H9 (cell line): ENCODE data around the gene TAAR8. TPM values are rescaled to one million over a fixed set of nuclear protein-coding genes. Genes with fewer than 3 reads are reported as not detected.

ENCODE experiments used
- DNase-seq: peaks from one replicate; pipeline ENCODE4 v3.0.0-alpha.2; 2017
- H2AFZ ChIP-seq: one replicate; pipeline ENCODE4 v1.6.1; 2013; ENCODE audit warnings: mild to moderate bottlenecking, low read length, control low read depth, moderate library complexity
- H2AK5ac ChIP-seq: 2 replicates; pipeline ENCODE4 v1.6.1; 2013; ENCODE audit warnings: low read length, control low read depth, mixed read lengths; ENCODE audit not compliant: insufficient read length
- H2BK120ac ChIP-seq: one replicate; pipeline ENCODE4 v1.6.1; 2013; ENCODE audit warnings: low read depth, mild to moderate bottlenecking, low read length, control low read depth, inconsistent platforms; ENCODE audit not compliant: poor library complexity, severe bottlenecking
- H2BK12ac ChIP-seq: 2 replicates; pipeline ENCODE4 v1.6.1; 2013; ENCODE audit warnings: low read length, control low read depth, mixed read lengths, low read depth; ENCODE audit not compliant: insufficient read length
- H2BK15ac ChIP-seq: 2 replicates; pipeline ENCODE4 v1.6.1; 2013; ENCODE audit warnings: low read depth, low read length, control low read depth
- H2BK20ac ChIP-seq: one replicate; pipeline ENCODE4 v1.6.1; 2013; ENCODE audit warnings: low read depth, mild to moderate bottlenecking, low read length, control low read depth, inconsistent platforms; ENCODE audit not compliant: poor library complexity, severe bottlenecking
- H2BK5ac ChIP-seq: 2 replicates; pipeline ENCODE4 v1.6.1; 2013; ENCODE audit warnings: low read length, control low read depth, mixed read lengths; ENCODE audit not compliant: insufficient read length
- H3K14ac ChIP-seq: 2 replicates; pipeline ENCODE4 v1.6.1; 2013; ENCODE audit warnings: low read length, control low read depth; ENCODE audit not compliant: insufficient read depth
- H3K18ac ChIP-seq: 2 replicates; pipeline ENCODE4 v1.6.1; 2013; ENCODE audit warnings: low read depth, mild to moderate bottlenecking, mixed read lengths, low read length, control low read depth; ENCODE audit not compliant: insufficient read length
- H3K23ac ChIP-seq: 2 replicates; pipeline ENCODE4 v1.6.1; 2013; ENCODE audit warnings: low read length, control low read depth, mixed read lengths, low read depth; ENCODE audit not compliant: insufficient read length
- H3K23me2 ChIP-seq: 2 replicates; pipeline ENCODE4 v1.6.1; 2013; ENCODE audit warnings: low read depth, mild to moderate bottlenecking, mixed read lengths, low read length, control low read depth; ENCODE audit not compliant: insufficient read length, poor library complexity, severe bottlenecking
- H3K27ac ChIP-seq: 2 replicates; pipeline ENCODE4 v1.5.1; 2013; ENCODE audit warnings: low read length, control low read depth, mixed read lengths, low read depth; ENCODE audit not compliant: insufficient read length
- H3K27me3 ChIP-seq: 2 replicates; pipeline ENCODE4 v1.6.1; 2013; ENCODE audit warnings: low read length, control low read depth, inconsistent platforms; ENCODE audit not compliant: insufficient read depth
- H3K4ac ChIP-seq: 2 replicates; pipeline ENCODE4 v1.6.1; 2013; ENCODE audit warnings: low read depth, mild to moderate bottlenecking, control low read depth, inconsistent platforms, low read length, moderate library complexity
- H3K4me1 ChIP-seq: 2 replicates; pipeline ENCODE4 v1.6.1; 2013; ENCODE audit warnings: low read length, control low read depth, inconsistent platforms; ENCODE audit not compliant: insufficient read depth
- H3K4me2 ChIP-seq: 2 replicates; pipeline ENCODE4 v1.6.1; 2013; ENCODE audit warnings: low read length, control low read depth, mixed read lengths; ENCODE audit not compliant: insufficient read length, insufficient read depth
- H3K56ac ChIP-seq: 2 replicates; pipeline ENCODE4 v1.6.1; 2013; ENCODE audit warnings: low read depth, mild to moderate bottlenecking, mixed read lengths, low read length, control low read depth; ENCODE audit not compliant: insufficient read length
- H3K79me1 ChIP-seq: 2 replicates; pipeline ENCODE4 v1.6.1; 2013; ENCODE audit warnings: low read depth, mild to moderate bottlenecking, moderate library complexity, low read length, control low read depth, inconsistent platforms; ENCODE audit not compliant: insufficient read depth, poor library complexity, severe bottlenecking
- H3K79me2 ChIP-seq: 2 replicates; pipeline ENCODE4 v1.6.1; 2013; ENCODE audit warnings: low read length, control low read depth, inconsistent platforms; ENCODE audit not compliant: insufficient read depth
- H3K9ac ChIP-seq: 2 replicates; pipeline ENCODE4 v1.6.1; 2013; ENCODE audit warnings: low read length, control low read depth, mixed read lengths; ENCODE audit not compliant: insufficient read length; ENCODE audit errors: extremely low read depth
- H3K9me3 ChIP-seq: one replicate; pipeline ENCODE4 v1.6.1; 2013; ENCODE audit warnings: low read depth, low read length, inconsistent platforms; ENCODE audit not compliant: control insufficient read depth
- H3T11ph ChIP-seq: one replicate; pipeline ENCODE4 v1.6.1; 2013; ENCODE audit warnings: mild to moderate bottlenecking, low read length, control low read depth, inconsistent platforms
- H4K20me1 ChIP-seq: one replicate; pipeline ENCODE4 v1.6.1; 2013; ENCODE audit not compliant: control insufficient read depth, insufficient read length, insufficient read depth
- H4K5ac ChIP-seq: 2 replicates; pipeline ENCODE4 v1.6.1; 2013; ENCODE audit warnings: low read depth, mild to moderate bottlenecking, mixed read lengths, low read length, control low read depth; ENCODE audit not compliant: insufficient read length
- H4K8ac ChIP-seq: replicated peaks from 2 replicates; pipeline ENCODE4 v1.6.1; 2013; ENCODE audit warnings: low read length, control low read depth, mixed read lengths, low read depth; ENCODE audit not compliant: insufficient read length
- H4K91ac ChIP-seq: 2 replicates; pipeline ENCODE4 v1.6.1; 2013; ENCODE audit warnings: low read depth, mild to moderate bottlenecking, moderate library complexity, mixed read lengths, low read length, control low read depth; ENCODE audit not compliant: insufficient read length
- H3K27ac Mint-ChIP-seq, 3 experiments: 2 replicates in 2 of 3; 3 replicates in 1 of 3; pipeline ENCODE4 v1.8.0; 2020 to 2021; ENCODE audit warnings: mixed read lengths in 3 of 3, mild to moderate bottlenecking in 1 of 3, moderate library complexity in 1 of 3
- H3K27me3 Mint-ChIP-seq: 2 replicates; pipeline ENCODE4 v1.8.0; 2021; ENCODE audit warnings: low read depth, mild to moderate bottlenecking, moderate library complexity, mixed read lengths
- H3K36me3 Mint-ChIP-seq, 3 experiments: 2 replicates in 2 of 3; 3 replicates in 1 of 3; pipeline ENCODE4 v1.8.0; 2020 to 2021; ENCODE audit warnings: low read depth in 3 of 3, mixed read lengths in 3 of 3; ENCODE audit not compliant: insufficient read depth in 1 of 3
- H3K4me1 Mint-ChIP-seq, 2 experiments: 2 replicates each; pipeline ENCODE4 v1.8.0; 2020; ENCODE audit warnings: mixed read lengths in 2 of 2
- H3K4me3 Mint-ChIP-seq, 2 experiments: 2 replicates in 1 of 2; 3 replicates in 1 of 2; pipeline ENCODE4 v1.8.0; 2020 to 2021; ENCODE audit warnings: mild to moderate bottlenecking in 2 of 2, mixed read lengths in 2 of 2, moderate library complexity in 1 of 2
- H3K9me3 Mint-ChIP-seq, 2 experiments: 2 replicates in 1 of 2; 3 replicates in 1 of 2; pipeline ENCODE4 v1.8.0; 2020; ENCODE audit warnings: mild to moderate bottlenecking in 2 of 2, mixed read lengths in 2 of 2, moderate library complexity in 1 of 2
- CTCF ChIP-seq: fragments of 200-600 bp; sonication (generic); conservative IDR thresholded peaks from 3 replicates; pipeline ENCODE4 v1.8.0; 2021; ENCODE audit warnings: antibody characterized with exemption, mild to moderate bottlenecking
- WGBS: extraction: QIAGEN DNeasy Blood & Tissue Kit; methylation state at CpG from one replicate; pipeline ENCODE4 v1.1.7; 2013; ENCODE audit warnings: missing lambda C conversion rate, low lambda C conversion rate, mixed read lengths; ENCODE audit not compliant: insufficient read length; ENCODE audit errors: extremely low coverage; 5-methylcytosine and 5-hydroxymethylcytosine counted together
- total RNA-seq: library from RNA; stranded (reverse); gene quantifications from 2 replicates; pipeline ENCODE4 v1.2.1, GENCODE V29; 2021

TAAR8 gene
- total RNA-seq, 1 experiment from 2014 or later: not detected

- H3K4me1 ChIP-seq: peaks cover 7% of the 10 kb centered on the region; the same call in 1 of the 2 replicates
- TF ChIP-seq CTCF: no peak
- no peak within 1 kb of the TSS for H3T11ph ChIP-seq
- Mint-ChIP-seq H3K4me3 (no peak within 1 kb of the TSS; a peak in 1 of 5 replicates), H3K27me3 (no peaks in the 10 kb centered on the region), H3K27ac (peak within 1 kb of the TSS in 2 of 3 experiments; percentile 73 to 86; a peak in 3 of 7 replicates), H3K36me3 (no peaks in the 10 kb centered on the region), H3K9me3 (no peaks in the 10 kb centered on the region; a peak in 2 of 5 replicates), H3K4me1 (peaks cover 32% of the 10 kb centered on the region in 2 experiments)
- H3K14ac ChIP-seq: no peak within 1 kb of the TSS
- H4K5ac ChIP-seq: no peak within 1 kb of the TSS
- no peaks in the 10 kb centered on the region for H3K23me2 ChIP-seq
- H3K27ac ChIP-seq: no peak within 1 kb of the TSS
- H3K4ac ChIP-seq: no peak within 1 kb of the TSS
- H3K27me3 ChIP-seq: no peaks in the 10 kb centered on the region
- no peak within 1 kb of the TSS for H3K18ac ChIP-seq
- no peak within 1 kb of the TSS for H4K91ac ChIP-seq
- H3K23ac ChIP-seq: no peak within 1 kb of the TSS
- no peaks in the 10 kb centered on the region for H3K9me3 ChIP-seq
- H2BK120ac ChIP-seq: no peak within 1 kb of the TSS
- no peak within 1 kb of the TSS for H3K56ac ChIP-seq
- no peak within 1 kb of the TSS for H3K4me2 ChIP-seq
- H3K79me1 ChIP-seq: no peaks in the 10 kb centered on the region
- H2AK5ac ChIP-seq: no peak within 1 kb of the TSS
- no peak within 1 kb of the TSS for H2BK5ac ChIP-seq
- H2BK20ac ChIP-seq: no peak within 1 kb of the TSS
- no peak within 1 kb of the TSS for H2BK15ac ChIP-seq
- no peaks in the 10 kb centered on the region for H3K79me2 ChIP-seq
- H4K8ac ChIP-seq: no peak within 1 kb of the TSS
- no peaks in the 10 kb centered on the region for H4K20me1 ChIP-seq
- no peak within 1 kb of the TSS for H2AFZ ChIP-seq
- WGBS: no CpG with 5 or more reads among the region's 15 CpGs
- no peak within 1 kb of the TSS for H2BK12ac ChIP-seq
- no peak within 1 kb of the TSS for H3K9ac ChIP-seq
- no peak for DNase-seq
Measured at GRCh38 chr6:132570221-132570777, 17.8 kb downstream of the TAAR8 start, which contains the start of gene TAAR6. TSS of gene TAAR6 (plus strand) at chr6:132570322. CDS start at chr6:132570322, 0 bp downstream.
